AG09319 (cell line): ENCODE measurements around the gene HIVEP1.
A peak's percentile ranks its signal among the peaks of the same experiment; 100 is the strongest.

Experiments
- DNase-seq: peaks from one replicate; pipeline ENCODE4 v3.0.0-alpha.2; 2010; ENCODE audit warnings: low read depth; ENCODE audit errors: extremely low read depth
- CTCF ChIP-seq: IDR thresholded peaks from 2 replicates; pipeline ENCODE4 v1.5.1; 2011; ENCODE audit warnings: low read depth, mild to moderate bottlenecking, inconsistent platforms, low read length, moderate library complexity

HIVEP1 gene

GRCh38 chr6:12147557-12148316 is 135.6 kb downstream of the HIVEP1 start:
- peak; percentile 11 for TF ChIP-seq CTCF

GRCh38 chr6:12148317-12148801 is 136.2 kb downstream of the HIVEP1 start:
- DNase-seq: no peak
- no peak for TF ChIP-seq CTCF

More at GRCh38 chr6:12147557-12148316, 135.6 kb downstream of the HIVEP1 start:
- no peak for DNase-seq

- no peak for DNase-seq
- TF ChIP-seq CTCF: no peak
These were observed 136.7 kb downstream of the HIVEP1 start for GRCh38 chr6:12148841-12149240.

- TF ChIP-seq CTCF: no peak
- DNase-seq: no peak
These were observed 137.9 kb downstream of the HIVEP1 start for GRCh38 chr6:12149944-12150510.

GRCh38 chr6:12150812-12151432 is 138.8 kb downstream of the HIVEP1 start:
- peak; percentile 27 for TF ChIP-seq CTCF
- no peak for DNase-seq

- TF ChIP-seq CTCF: no peak
- no peak for DNase-seq
These were observed 139.3 kb downstream of the HIVEP1 start for GRCh38 chr6:12151433-12151820.
